ENCODE measurements around the gene PCBP2. TPM values are rescaled to one million over a fixed set of nuclear protein-coding genes. Genes with fewer than 3 reads are reported as not detected.

The PCBP2 gene
- total RNA-seq, 1 donor from 2014 or later, result 157 TPM

- no peak for FAIRE-seq
These were observed 37.5 kb downstream of the PCBP2 start for GRCh38 chr12:53489242-53489864.

GRCh38 chr12:53492188-53492587 lies 40.3 kb downstream of the PCBP2 start:
- DNase-seq (ENCODE audit: low spot score in 2 of 2) (no peak), FAIRE-seq (no peak)

More at GRCh38 chr12:53489242-53489864, 37.5 kb downstream of the PCBP2 start:
- no peak for DNase-seq (ENCODE audit: low spot score in 2 of 2)

DNA sequence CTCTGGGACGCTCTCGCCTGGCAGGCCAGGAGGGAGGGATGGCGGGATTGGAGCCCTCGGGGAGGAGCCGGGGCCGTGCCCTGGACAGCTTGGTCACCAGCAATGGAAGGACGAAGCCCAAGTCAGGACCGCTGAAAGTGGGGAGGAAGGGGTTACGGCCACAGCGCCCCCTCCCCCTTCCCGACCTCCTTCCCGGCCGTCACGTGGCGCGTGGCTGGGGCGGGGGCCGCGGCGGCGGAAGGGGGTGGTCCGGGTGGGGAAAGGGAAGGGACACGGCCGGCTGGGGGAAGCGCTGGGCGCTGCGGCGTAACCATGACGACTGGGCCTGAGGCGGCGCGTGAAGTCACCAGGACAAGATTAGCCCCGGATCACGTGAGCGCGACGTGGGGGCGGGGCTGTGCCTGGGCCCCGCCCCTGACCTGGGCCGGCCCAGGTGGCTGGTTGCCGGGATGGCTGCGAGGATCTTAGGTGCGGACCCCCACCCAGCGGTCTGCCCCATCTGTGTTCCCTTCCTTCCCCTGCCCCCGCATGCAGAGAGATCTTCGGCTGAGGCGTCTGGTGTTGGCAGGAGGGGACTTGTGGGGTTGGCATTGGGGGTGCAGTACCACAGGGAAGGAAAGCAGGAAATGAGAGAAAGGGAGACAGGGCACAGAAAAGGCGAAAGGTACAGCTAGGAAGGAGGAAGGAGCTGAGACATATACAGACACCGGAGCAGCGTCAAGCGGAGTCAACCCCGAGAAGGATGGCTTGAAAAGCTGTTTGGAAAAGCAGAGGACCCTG lies 41.1 kb downstream of the PCBP2 start:
- peak; percentile 91 to 94 for DNase-seq (ENCODE audit: low spot score in 2 of 2)
- FAIRE-seq, result no peak

- DNase-seq (ENCODE audit: low spot score in 2 of 2) (no peak), FAIRE-seq (no peak)
These were observed 41.9 kb downstream of the PCBP2 start for GRCh38 chr12:53493610-53494391.

DNA sequence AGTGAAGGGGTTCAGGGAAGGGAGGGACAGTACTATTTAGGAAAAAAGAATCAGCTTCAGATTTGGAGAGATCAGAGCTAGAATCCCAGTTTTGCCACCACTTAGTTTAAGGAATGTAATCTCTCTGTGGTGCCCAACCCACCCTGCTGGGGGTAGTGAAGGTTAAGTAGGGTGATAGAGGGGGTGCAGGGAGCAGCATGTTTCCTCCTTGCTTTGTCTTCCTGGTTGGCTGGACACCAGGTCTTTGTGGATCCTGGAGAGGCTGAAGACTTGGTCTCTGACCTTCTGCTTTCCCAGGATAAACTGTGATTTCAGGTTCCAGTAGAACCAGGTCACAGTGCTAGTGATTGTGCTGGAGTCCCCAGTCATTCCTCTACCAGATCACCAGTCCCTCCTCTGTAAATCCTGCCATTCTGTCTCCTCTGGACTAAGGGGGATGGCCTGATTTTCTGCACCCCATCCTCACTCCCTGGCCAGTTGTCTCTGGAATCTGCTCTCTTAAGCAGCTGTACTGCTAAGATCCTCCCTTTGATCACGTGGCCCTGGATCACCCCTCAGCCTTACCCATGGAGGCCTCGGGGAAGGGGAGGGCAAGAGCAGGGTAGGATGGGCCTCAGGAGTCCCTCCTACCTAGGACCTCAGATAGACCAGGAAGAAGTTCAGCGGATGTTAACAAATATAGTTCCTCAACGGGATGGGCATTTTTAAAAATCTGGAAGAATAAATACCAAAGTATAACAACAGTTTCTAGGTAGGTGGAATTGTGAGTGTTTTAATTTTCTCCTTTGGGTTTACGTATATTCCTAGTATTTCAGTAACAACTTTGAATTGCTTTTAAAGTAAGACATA lies 44.2 kb downstream of the PCBP2 start:
- DNase-seq (ENCODE audit: low spot score in 2 of 2) (no peak), FAIRE-seq (no peak)

DNA sequence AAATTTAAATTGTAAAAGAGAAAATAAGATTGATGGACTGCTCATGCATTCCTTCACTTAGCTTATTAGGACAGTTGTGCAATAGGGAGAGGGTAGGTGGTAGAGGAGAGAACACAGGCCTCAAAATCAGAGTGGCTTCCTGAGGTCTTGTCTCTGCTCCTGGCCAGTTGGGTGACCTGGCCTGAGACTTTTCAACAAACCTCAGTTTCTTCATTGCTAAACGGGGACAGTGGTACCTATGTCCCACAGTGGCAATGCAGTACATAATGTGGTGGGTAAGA lies 44.8 kb downstream of the PCBP2 start:
- DNase-seq (ENCODE audit: low spot score in 2 of 2) (no peak), FAIRE-seq (no peak)

GRCh38 chr12:53497461-53497860 lies 45.6 kb downstream of the PCBP2 start:
- FAIRE-seq (no peak), DNase-seq (ENCODE audit: low spot score in 2 of 2) (no peak)

DNA sequence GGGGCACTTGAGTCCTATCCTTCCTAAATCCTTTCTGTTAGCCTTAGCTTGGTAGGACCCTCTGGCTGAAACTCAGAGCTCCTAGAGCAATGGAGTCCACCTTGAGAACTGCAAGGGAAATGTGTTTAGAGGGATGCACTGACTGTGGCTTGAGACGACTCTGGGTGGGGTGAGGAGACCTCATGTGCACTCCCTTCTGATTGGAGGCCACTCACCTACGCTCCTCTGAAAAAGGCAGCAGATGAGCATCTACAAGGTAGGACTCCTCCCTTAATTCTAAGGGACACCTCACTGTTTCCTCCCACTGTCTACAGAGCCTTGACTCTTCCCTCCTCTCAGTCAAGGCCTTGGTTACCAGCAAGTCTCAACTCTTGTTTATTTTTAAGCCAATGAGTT lies 46.3 kb downstream of the PCBP2 start:
- FAIRE-seq, result no peak

GRCh38 chr12:53499266-53500141 lies 47.6 kb downstream of the PCBP2 start, which contains the start of gene MAP3K12:
Gene MAP3K12 (minus strand): TSS chr12:53499458. CDS start chr12:53487391, 12,067 bp downstream.
- FAIRE-seq (no peak), DNase-seq (ENCODE audit: low spot score in 2 of 2) (peak; percentile 41 to 55)

More for the DNA sequence above, 46.3 kb downstream of the PCBP2 start:
- DNase-seq (ENCODE audit: low spot score in 2 of 2), result no peak

DNA sequence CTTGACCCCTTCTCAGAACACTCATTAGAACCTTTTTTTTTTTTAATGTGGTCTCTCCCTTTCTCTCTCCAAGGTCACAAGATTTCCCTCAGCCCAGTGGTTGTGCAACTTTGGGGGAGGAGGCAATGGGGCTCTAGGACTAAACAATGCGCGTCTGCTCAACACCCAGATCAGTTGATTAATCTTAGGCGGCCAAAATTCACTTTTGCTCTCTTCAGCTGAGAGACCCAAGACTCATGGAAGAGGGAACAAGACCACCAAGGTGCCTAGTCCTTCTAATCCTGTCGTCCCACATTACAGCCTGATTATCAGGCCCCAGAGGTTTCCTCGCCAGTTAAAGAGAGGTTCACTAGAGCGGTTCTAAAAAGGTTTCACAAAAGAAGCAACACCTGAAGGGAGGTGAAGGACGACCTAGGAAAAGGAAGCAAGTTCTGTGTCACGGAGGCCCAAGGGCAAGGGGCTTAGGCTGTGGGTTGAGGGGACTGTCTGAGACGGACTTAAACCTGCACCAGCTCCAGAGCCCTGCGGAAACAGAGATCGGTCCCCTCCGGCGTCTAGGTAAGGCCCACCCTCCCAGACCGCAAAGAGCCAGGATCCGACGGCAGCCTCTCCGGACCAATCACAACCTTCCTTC lies 48.4 kb downstream of the PCBP2 start:
- DNase-seq (ENCODE audit: low spot score in 2 of 2), result no peak
- no peak for FAIRE-seq

DNA sequence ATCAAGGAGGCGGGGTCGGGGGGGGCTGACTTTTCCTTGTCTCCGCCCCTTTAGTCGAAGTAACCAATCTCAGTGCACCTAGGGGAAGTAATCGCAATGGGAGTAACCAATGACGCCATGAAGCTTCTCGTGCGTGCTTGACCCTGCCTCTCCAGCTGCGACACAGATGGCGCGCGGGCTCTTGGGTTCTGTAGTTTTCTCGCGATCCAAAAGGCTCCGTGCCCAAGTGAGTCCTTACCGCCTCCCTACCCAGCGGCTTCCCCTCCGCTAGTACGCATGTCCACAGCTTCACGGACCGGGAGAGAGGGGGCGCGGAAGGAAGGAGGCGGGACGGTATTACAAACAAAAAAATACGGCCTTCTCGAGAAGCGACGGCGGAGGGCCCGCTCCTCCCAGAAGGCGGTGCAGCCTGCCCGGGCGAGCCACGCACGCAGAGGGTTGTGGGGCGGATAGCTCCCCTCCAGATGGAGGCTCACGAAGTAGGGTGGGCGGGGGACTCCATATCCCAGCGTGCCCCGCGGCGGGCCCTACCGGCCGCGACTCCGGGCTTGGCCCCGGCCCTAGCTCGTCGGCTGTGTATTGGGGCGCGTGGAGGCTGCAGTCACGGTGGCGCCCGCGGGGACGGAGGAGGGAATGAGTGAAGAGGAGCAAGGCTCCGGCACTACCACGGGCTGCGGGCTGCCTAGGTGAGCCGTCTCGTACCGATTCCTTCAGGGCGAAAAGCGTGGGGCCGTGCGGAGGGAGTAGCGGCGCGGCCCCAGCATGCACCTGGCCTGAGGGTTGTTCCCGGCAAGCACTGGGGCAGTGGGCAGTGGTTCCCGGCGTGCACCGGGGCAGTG lies 49.1 kb downstream of the PCBP2 start, which contains the start of gene TARBP2:
TSS of gene TARBP2 (plus strand) at position 508 of the 839 bp plus-strand sequence. CDS start at position 634, 126 bp downstream.
- DNase-seq (ENCODE audit: low spot score in 2 of 2), result peak; percentile 94 to 95
- FAIRE-seq, result peak; percentile 96

GRCh38 chr12:53501615-53502181 lies 49.8 kb downstream of the PCBP2 start:
- FAIRE-seq (no peak), DNase-seq (ENCODE audit: low spot score in 2 of 2) (no peak)

- no peak for DNase-seq (ENCODE audit: low spot score in 2 of 2)
These were observed 50.4 kb downstream of the PCBP2 start for GRCh38 chr12:53502331-53502730.

GRCh38 chr12:53502983-53503728 lies 51.3 kb downstream of the PCBP2 start:
- DNase-seq (ENCODE audit: low spot score in 2 of 2) (no peak), FAIRE-seq (no peak)

More at GRCh38 chr12:53502331-53502730, 50.4 kb downstream of the PCBP2 start:
- no peak for FAIRE-seq

- DNase-seq (ENCODE audit: low spot score in 2 of 2) (no peak), FAIRE-seq (no peak)
These were observed 52.4 kb downstream of the PCBP2 start for GRCh38 chr12:53504004-53504920.

DNA sequence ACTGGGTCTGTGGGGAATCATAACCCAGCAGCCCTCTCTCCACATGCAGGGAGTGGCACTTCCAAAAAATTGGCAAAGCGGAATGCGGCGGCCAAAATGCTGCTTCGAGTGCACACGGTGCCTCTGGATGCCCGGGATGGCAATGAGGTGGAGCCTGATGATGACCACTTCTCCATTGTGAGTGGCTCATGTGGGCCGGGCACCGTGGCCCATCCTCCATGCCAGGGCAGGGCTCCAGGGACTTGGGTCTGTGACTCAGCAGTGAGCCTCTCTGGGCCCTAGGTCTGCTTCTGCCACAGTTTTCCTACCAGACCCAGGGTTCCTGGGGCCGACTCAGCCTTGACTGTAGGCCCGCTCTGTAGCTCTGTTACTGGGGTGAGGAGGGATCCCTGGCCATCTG lies 53.2 kb downstream of the PCBP2 start:
- FAIRE-seq (no peak), DNase-seq (ENCODE audit: low spot score in 2 of 2) (no peak)
